Retinal pigment epithelial cell (primary cell): ENCODE results near the gene UBE2Z.

Source experiments
- DNase-seq: peaks from one replicate; pipeline ENCODE4 v3.0.0-alpha.2; 2010; ENCODE audit warnings: low read depth
- H3K4me3 ChIP-seq: 2 replicates; pipeline ENCODE4 v1.5.1; 2011; ENCODE audit warnings: mild to moderate bottlenecking, low read length, control low read depth, moderate library complexity
- CTCF ChIP-seq: conservative IDR thresholded peaks from 2 replicates; pipeline ENCODE4 v1.5.1; 2011; ENCODE audit warnings: low read depth, low read length, control low read depth, inconsistent platforms

UBE2Z gene

GRCh38 chr17:48960834-48961515 is 52.8 kb downstream of the UBE2Z start:
- no peak for TF ChIP-seq CTCF
- H3K4me3 ChIP-seq: no peak overlapping the region
- no peak for DNase-seq

- DNase-seq: no peak
- H3K4me3 ChIP-seq: no peak overlapping the region
- no peak for TF ChIP-seq CTCF
These were observed 53.5 kb downstream of the UBE2Z start for GRCh38 chr17:48961516-48962233.

GRCh38 chr17:48970224-48970623 is 62.0 kb downstream of the UBE2Z start:
- H3K4me3 ChIP-seq: no peak overlapping the region
- no peak for TF ChIP-seq CTCF
- no peak for DNase-seq

- TF ChIP-seq CTCF: no peak
- H3K4me3 ChIP-seq: no peak overlapping the region
- no peak for DNase-seq
These were observed 62.9 kb downstream of the UBE2Z start for GRCh38 chr17:48970865-48971687.

GRCh38 chr17:48972749-48973097 is 64.5 kb downstream of the UBE2Z start:
- H3K4me3 ChIP-seq: peak overlapping the region; percentile 6
- no peak for TF ChIP-seq CTCF
- no peak for DNase-seq

- no peak for TF ChIP-seq CTCF
- DNase-seq: no peak
- H3K4me3 ChIP-seq: no peak overlapping the region
These were observed 65.6 kb downstream of the UBE2Z start for GRCh38 chr17:48973806-48974205.
